Testis (tissue), 2 donors: ENCODE results near the gene MGAT5B.

Source experiments
- POLR2A ChIP-seq: fragments of 450-650 bp; IDR thresholded peaks from one replicate; pipeline ENCODE4 v1.6.1; 2017; ENCODE audit warnings: antibody characterized with exemption, mild to moderate bottlenecking, moderate library complexity
- TF ChIP-seq, protein P1 (sequence below), 3 experiments: fragments of 450-650 bp in 2 of 3; fragments of 200-600 bp in 1 of 3; sonication (generic) in 1 of 3; IDR thresholded peaks; one replicate each; pipeline ENCODE4 v1.5.1; 2016 to 2019; ENCODE audit warnings: antibody characterized with exemption in 3 of 3, mild to moderate bottlenecking in 2 of 3, moderate library complexity in 1 of 3

DNA sequence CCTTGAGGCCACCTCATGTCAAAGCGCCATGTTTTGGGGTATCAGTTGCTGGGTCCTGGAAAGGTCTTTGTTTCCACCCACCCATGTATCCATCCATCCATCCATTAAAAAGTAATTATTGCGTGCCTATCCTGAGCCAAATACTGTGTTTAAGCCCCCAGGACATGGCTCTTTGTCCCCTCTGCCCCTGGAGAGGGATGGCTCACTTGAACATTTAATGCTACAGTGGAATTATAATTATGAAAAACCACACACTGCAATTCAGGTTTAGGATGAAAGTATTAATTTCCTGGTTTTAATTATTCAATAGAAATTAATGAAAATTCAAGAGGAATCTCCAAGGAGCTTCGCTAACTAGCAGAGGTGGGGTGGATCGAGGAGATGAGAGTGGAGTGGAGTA lies 97.8 kb downstream of the MGAT5B start:
- TF ChIP-seq, protein P1, sequence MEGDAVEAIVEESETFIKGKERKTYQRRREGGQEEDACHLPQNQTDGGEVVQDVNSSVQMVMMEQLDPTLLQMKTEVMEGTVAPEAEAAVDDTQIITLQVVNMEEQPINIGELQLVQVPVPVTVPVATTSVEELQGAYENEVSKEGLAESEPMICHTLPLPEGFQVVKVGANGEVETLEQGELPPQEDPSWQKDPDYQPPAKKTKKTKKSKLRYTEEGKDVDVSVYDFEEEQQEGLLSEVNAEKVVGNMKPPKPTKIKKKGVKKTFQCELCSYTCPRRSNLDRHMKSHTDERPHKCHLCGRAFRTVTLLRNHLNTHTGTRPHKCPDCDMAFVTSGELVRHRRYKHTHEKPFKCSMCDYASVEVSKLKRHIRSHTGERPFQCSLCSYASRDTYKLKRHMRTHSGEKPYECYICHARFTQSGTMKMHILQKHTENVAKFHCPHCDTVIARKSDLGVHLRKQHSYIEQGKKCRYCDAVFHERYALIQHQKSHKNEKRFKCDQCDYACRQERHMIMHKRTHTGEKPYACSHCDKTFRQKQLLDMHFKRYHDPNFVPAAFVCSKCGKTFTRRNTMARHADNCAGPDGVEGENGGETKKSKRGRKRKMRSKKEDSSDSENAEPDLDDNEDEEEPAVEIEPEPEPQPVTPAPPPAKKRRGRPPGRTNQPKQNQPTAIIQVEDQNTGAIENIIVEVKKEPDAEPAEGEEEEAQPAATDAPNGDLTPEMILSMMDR (IDR thresholded peaks at IDR 0.05), result no peak
- TF ChIP-seq POLR2A, result no peak
